Caco-2 (cell line): ENCODE results near the gene CDC42EP3. TPM values are rescaled to one million over a fixed set of nuclear protein-coding genes. Genes with fewer than 3 reads are reported as not detected.

Source experiments
- BruUV-seq: library from RNA; stranded (reverse); fragments of 400-500 nt; replicated peaks from 2 replicates; lab custom pipeline; 2021; lab: Mats Ljungman, UMichigan
- CTCF ChIA-PET: fragments of 300-600 bp; sonication (Branson Sonifier 250); formaldehyde crosslinking; loops from one replicate; lab custom pipeline; 2022; ENCODE audit warnings: antibody characterized with exemption; lab: Charles Lee
- POLR2A ChIA-PET: fragments of 300-600 bp; sonication (Branson Sonifier 250); formaldehyde crosslinking; loops from one replicate; lab custom pipeline; 2022; ENCODE audit warnings: antibody characterized with exemption; lab: Charles Lee
- DNase-seq, 2 experiments: peaks; one replicate each; pipeline versions ENCODE4 v3.0.0 to v3.0.0-alpha.2; 2020 to 2022
- H3K27me3 ChIP-seq: replicated peaks from 2 replicates; pipeline ENCODE4 v1.6.0; 2011; ENCODE audit warnings: low read length; ENCODE audit not compliant: control insufficient read depth, insufficient read depth
- H3K36me3 ChIP-seq: 2 replicates; pipeline ENCODE4 v1.5.1; 2011; ENCODE audit warnings: low read length; ENCODE audit not compliant: control insufficient read depth, insufficient read depth
- H3K4me1 ChIP-seq: fragments of 250-450 bp; sonication (Bioruptor Pico); 2 replicates; pipeline ENCODE4 v1.5.1; 2020; ENCODE audit warnings: mild to moderate bottlenecking
- H3K4me3 ChIP-seq: 2 replicates; pipeline ENCODE4 v1.5.1; 2011; ENCODE audit warnings: low read depth, mild to moderate bottlenecking, control low read depth, low read length
- H3K9me3 ChIP-seq: fragments of 250-450 bp; sonication (Bioruptor Pico); 2 replicates; pipeline ENCODE4 v1.5.1; 2020; ENCODE audit warnings: mild to moderate bottlenecking, moderate library complexity
- H3K27ac Mint-ChIP-seq: one replicate; pipeline ENCODE4 v1.8.0; 2022; ENCODE audit warnings: mixed read lengths; ENCODE audit not compliant: unreplicated experiment
- H3K27me3 Mint-ChIP-seq: one replicate; pipeline ENCODE4 v1.8.0; 2022; ENCODE audit warnings: mixed read lengths; ENCODE audit not compliant: insufficient read depth, unreplicated experiment
- H3K36me3 Mint-ChIP-seq: one replicate; pipeline ENCODE4 v1.8.0; 2022; ENCODE audit warnings: mild to moderate bottlenecking, mixed read lengths; ENCODE audit not compliant: insufficient read depth, unreplicated experiment
- H3K4me1 Mint-ChIP-seq: one replicate; pipeline ENCODE4 v1.8.0; 2022; ENCODE audit warnings: low read depth, mixed read lengths; ENCODE audit not compliant: unreplicated experiment
- H3K4me3 Mint-ChIP-seq: one replicate; pipeline ENCODE4 v1.8.0; 2022; ENCODE audit warnings: mild to moderate bottlenecking, moderate library complexity, mixed read lengths; ENCODE audit not compliant: unreplicated experiment
- H3K9me3 Mint-ChIP-seq: one replicate; pipeline ENCODE4 v1.8.0; 2022; ENCODE audit warnings: mixed read lengths; ENCODE audit not compliant: unreplicated experiment
- CTCF ChIP-seq, 2 experiments: fragments of 200-600 bp in 1 of 2; IDR thresholded peaks; 1 replicate in 1 of 2; 2 replicates in 1 of 2; pipeline versions ENCODE4 v1.5.1 to v1.8.0; 2011 to 2022; ENCODE audit warnings: antibody characterized with exemption in 1 of 2, control low read depth in 1 of 2, inconsistent platforms in 1 of 2, low read depth in 1 of 2, low read length in 1 of 2, mild to moderate bottlenecking in 1 of 2, moderate library complexity in 1 of 2; ENCODE audit not compliant: insufficient read depth in 1 of 2, severe bottlenecking in 1 of 2, unreplicated experiment in 1 of 2
- intact Hi-C: fragments of 100-400 bp; cut with micrococcal nuclease; formaldehyde crosslinking; loops from one replicate; pipeline ENCODE4 v1.10.0; 2022; ENCODE audit not compliant: unreplicated experiment
- total RNA-seq: library from RNA; stranded (reverse); gene quantifications from 2 replicates; pipeline ENCODE4 v1.2.3, GENCODE V29; 2022

CDC42EP3 gene
- total RNA-seq, 1 experiment from 2014 or later = 95.8 TPM

DNA sequence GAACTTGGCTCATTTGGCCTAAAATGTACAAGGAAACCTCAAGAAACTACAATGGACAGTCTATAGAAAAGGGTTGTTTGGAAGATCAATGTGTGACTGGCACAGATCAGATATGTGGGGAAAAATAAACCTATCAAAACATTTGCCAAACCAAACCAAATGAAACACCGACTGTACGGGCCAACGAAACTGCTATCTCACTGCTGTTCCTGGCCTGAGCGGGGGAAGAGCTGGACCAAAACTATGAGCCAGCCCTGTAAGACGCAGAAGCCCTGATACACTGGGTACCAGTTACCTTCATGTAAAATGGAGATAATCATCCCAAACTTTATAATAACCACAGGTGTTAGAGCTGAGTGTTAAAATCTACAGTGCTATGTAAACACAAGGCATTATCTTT lies 11.7 kb downstream of the CDC42EP3 start:
- Mint-ChIP-seq H3K36me3 (peaks cover 86% of the 10 kb centered on the region), H3K9me3 (no peaks in the 10 kb centered on the region), H3K27me3 (no peaks in the 10 kb centered on the region), H3K4me3 (peak overlapping the region; percentile 47), H3K27ac (peak overlapping the region; percentile 35), H3K4me1 (peaks cover 60% of the 10 kb centered on the region)
- DNase-seq = no peak
- TF ChIP-seq CTCF (IDR thresholded peaks at IDR 0.05; ENCODE audit: insufficient read depth in 1 of 2, low read depth in 1 of 2, low read length in 1 of 2, severe bottlenecking in 1 of 2, unreplicated experiment in 1 of 2) = no peak
- Histone ChIP-seq H3K9me3 (no peaks in the 10 kb centered on the region), H3K4me1 (peaks cover 66% of the 10 kb centered on the region), H3K36me3 (no peaks in the 10 kb centered on the region), H3K4me3 (no peak overlapping the region), H3K27me3 (no peaks in the 10 kb centered on the region)
- CTCF ChIA-PET = no interaction called here
- no TSS peak for BruUV-seq
- intact Hi-C loops = loop anchor here (1.0 to 5.0 kb wide), 5 partner anchors 12 to 218 kb away; partner anchors contain the start of gene CDC42EP3
- POLR2A ChIA-PET = no interaction called here

- Mint-ChIP-seq H3K9me3 (no peaks in the 10 kb centered on the region), H3K4me1 (peaks cover 69% of the 10 kb centered on the region), H3K27me3 (no peaks in the 10 kb centered on the region), H3K36me3 (peaks cover 86% of the 10 kb centered on the region), H3K27ac (peak overlapping the region; percentile 20), H3K4me3 (peak overlapping the region; percentile 47)
- H3K9me3 ChIP-seq = no peaks in the 10 kb centered on the region
- H3K4me3 ChIP-seq = no peak overlapping the region
- H3K4me1 ChIP-seq = peaks cover 77% of the 10 kb centered on the region
- no peaks in the 10 kb centered on the region for H3K36me3 ChIP-seq
- no TSS peak for BruUV-seq
- no peaks in the 10 kb centered on the region for H3K27me3 ChIP-seq
- DNase-seq = no peak
- POLR2A ChIA-PET = no interaction called here
- intact Hi-C loops = loop anchor here (1.0 to 5.0 kb wide), 5 partner anchors 13 to 219 kb away; partner anchors contain the start of gene CDC42EP3
- TF ChIP-seq CTCF (IDR thresholded peaks at IDR 0.05; ENCODE audit: insufficient read depth in 1 of 2, low read depth in 1 of 2, low read length in 1 of 2, severe bottlenecking in 1 of 2, unreplicated experiment in 1 of 2) = no peak
- CTCF ChIA-PET = no interaction called here
Measured at GRCh38 chr2:37658682-37659081, 12.8 kb downstream of the CDC42EP3 start.

DNA sequence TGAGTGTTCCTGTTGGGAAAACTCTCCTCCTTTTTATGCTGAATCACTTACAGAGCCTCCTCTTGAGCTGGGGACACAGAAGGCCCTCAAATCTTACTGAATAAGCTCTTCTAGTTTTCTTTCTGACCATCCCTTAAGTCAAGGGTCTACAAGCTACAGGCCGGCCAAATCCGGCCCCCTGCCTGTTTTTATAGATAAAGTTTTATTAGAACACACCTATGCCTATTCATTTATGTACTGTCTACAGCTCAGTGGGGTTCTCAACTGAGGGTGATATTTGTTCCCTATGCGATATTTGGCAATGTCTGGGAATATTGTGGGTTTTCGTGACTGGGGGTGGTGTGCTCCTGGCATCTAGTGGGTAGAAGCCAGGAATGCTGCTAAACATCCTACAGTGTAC lies 14.0 kb downstream of the CDC42EP3 start:
- H3K4me1 ChIP-seq = peaks cover 89% of the 10 kb centered on the region
- TF ChIP-seq CTCF (IDR thresholded peaks at IDR 0.05; ENCODE audit: insufficient read depth in 1 of 2, low read depth in 1 of 2, low read length in 1 of 2, severe bottlenecking in 1 of 2, unreplicated experiment in 1 of 2) = no peak
- ChIA-PET CTCF (no interaction called here), POLR2A (no interaction called here)
- H3K9me3 ChIP-seq = no peaks in the 10 kb centered on the region
- peak overlapping the region; percentile 4 for H3K4me3 Mint-ChIP-seq
- H3K27me3 Mint-ChIP-seq = no peaks in the 10 kb centered on the region
- no peaks in the 10 kb centered on the region for H3K27me3 ChIP-seq
- H3K27ac Mint-ChIP-seq = no peak overlapping the region
- no peak for DNase-seq
- H3K36me3 Mint-ChIP-seq = peaks cover 86% of the 10 kb centered on the region
- H3K4me3 ChIP-seq = no peak overlapping the region
- H3K36me3 ChIP-seq = no peaks in the 10 kb centered on the region
- BruUV-seq = no TSS peak
- peaks cover 81% of the 10 kb centered on the region for H3K4me1 Mint-ChIP-seq
- intact Hi-C loops = loop anchor here (5.0 kb wide), 2 partner anchors 175 to 220 kb away; no protein-coding TSS in a partner anchor
- H3K9me3 Mint-ChIP-seq = no peaks in the 10 kb centered on the region
